ENCODE results near the gene NAPSA. TPM values are rescaled to one million over a fixed set of nuclear protein-coding genes. Genes with fewer than 3 reads are reported as not detected.

NAPSA gene
- polyA plus RNA-seq, 1 of the 3 experiments (the other 2 are of a cell fraction) = 0.43 TPM

GRCh38 chr19:50401605-50402450 lies 36.4 kb upstream of the NAPSA start:
- ChIA-PET CTCF (interaction anchor here (1.1 to 1.4 kb wide), 2 partner anchors 13 to 154 kb away, joined by 3 read pairs; no protein-coding TSS in a partner anchor), POLR2A (no interaction called here)
- no peaks in the 10 kb centered on the region for H3K4me1 ChIP-seq (ENCODE audit: control insufficient read depth in 1 of 2, insufficient read depth in 2 of 2, low read depth in 1 of 2, low read length in 1 of 2)
- H3K36me3 ChIP-seq (replicated peaks in 1 of 2; ENCODE audit: control insufficient read depth in 1 of 2, insufficient read depth in 2 of 2, low read length in 1 of 2) = peaks cover 0 to 13% of the 10 kb centered on the region in 2 experiments
- H3K79me2 ChIP-seq (ENCODE audit: insufficient read depth) = peaks cover 14% of the 10 kb centered on the region; the same call in 1 of the 2 replicates
- peak; percentile 43 for DNase-seq
- H3K27me3 ChIP-seq (ENCODE audit: insufficient read depth) = no peaks in the 10 kb centered on the region
- no peak overlapping the region for H3K4me2 ChIP-seq
- H3K9ac ChIP-seq = no peak overlapping the region
- H2AFZ ChIP-seq (ENCODE audit: low read depth) = no peak overlapping the region
- H3K27ac ChIP-seq (ENCODE audit: low read depth in 2 of 2, low read length in 1 of 2) = no peak overlapping the region
- 94% methylated on average over 27 of the region's 48 CpGs for WGBS (ENCODE audit: low lambda C conversion rate)
- no peak overlapping the region for H3K4me3 ChIP-seq (ENCODE audit: low read depth in 2 of 2, low read length in 1 of 2)
- no peaks in the 10 kb centered on the region for H3F3A ChIP-seq (replicated peaks; ENCODE audit: insufficient read depth)
- no peaks in the 10 kb centered on the region for H3K9me2 ChIP-seq
- TF ChIP-seq USF2 (IDR thresholded peaks at IDR 0.05; ENCODE audit: borderline replicate concordance, low read depth, low read length) = no peak
- TF ChIP-seq POLR2AphosphoS5 (IDR thresholded peaks at IDR 0.05; ENCODE audit: low read depth, low read length) = no peak
- no peak for TF ChIP-seq ZBTB33 (IDR thresholded peaks at IDR 0.05; ENCODE audit: borderline replicate concordance, low read depth)
- no peak for TF ChIP-seq RCOR1 (IDR thresholded peaks at IDR 0.05; ENCODE audit: low read length)
- TF ChIP-seq MEF2A (IDR thresholded peaks at IDR 0.05; ENCODE audit: borderline replicate concordance, low read depth) = no peak
- TF ChIP-seq FOSL2 (IDR thresholded peaks at IDR 0.05; ENCODE audit: borderline replicate concordance, low read depth) = no peak
- no peak for TF ChIP-seq NRF1 (IDR thresholded peaks at IDR 0.05; ENCODE audit: low read depth, low read length)
- TF ChIP-seq TCF12 (IDR thresholded peaks at IDR 0.05) = no peak
- no peak for TF ChIP-seq USF1 (IDR thresholded peaks at IDR 0.05; ENCODE audit: borderline replicate concordance, low read depth)
- no peak for TF ChIP-seq SIN3A (IDR thresholded peaks at IDR 0.05; ENCODE audit: borderline replicate concordance, low read depth, low read length)
- no peak for TF ChIP-seq RAD21 (IDR thresholded peaks at IDR 0.05; ENCODE audit: low read length)
- no peak for TF ChIP-seq GABPA (IDR thresholded peaks at IDR 0.05; ENCODE audit: low read depth)
- TF ChIP-seq RFX5 (IDR thresholded peaks at IDR 0.05; ENCODE audit: low read length) = no peak
- TF ChIP-seq RXRA (IDR thresholded peaks at IDR 0.05; ENCODE audit: borderline replicate concordance, low read depth) = no peak
- TF ChIP-seq MAX (IDR thresholded peaks at IDR 0.05; ENCODE audit: low read depth) = no peak
- H3K9me3 ChIP-seq = no peaks in the 10 kb centered on the region
- no peaks in the 10 kb centered on the region for H4K20me1 ChIP-seq (ENCODE audit: insufficient read depth)
